Choroid plexus epithelial cell (primary cell): Measurements from ENCODE around the gene POLDIP2.

ENCODE experiments used
- DNase-seq: peaks from one replicate; pipeline ENCODE4 v3.0.0-alpha.2; 2010; ENCODE audit warnings: low read depth
- H3K4me3 ChIP-seq: 2 replicates; pipeline ENCODE4 v1.5.1; 2011; ENCODE audit warnings: low read depth, mild to moderate bottlenecking, control low read depth, low read length, moderate library complexity
- CTCF ChIP-seq: conservative IDR thresholded peaks from 2 replicates; pipeline ENCODE4 v1.5.1; 2011; ENCODE audit warnings: low read depth, mild to moderate bottlenecking, control low read depth, inconsistent platforms, low read length, moderate library complexity

The POLDIP2 gene

GRCh38 chr17:28348979-28349378, 8.3 kb downstream of the POLDIP2 start:
- TF ChIP-seq CTCF, result no peak
- no peak overlapping the region for H3K4me3 ChIP-seq
- DNase-seq, result no peak

GRCh38 chr17:28347261-28347891, 10.0 kb downstream of the POLDIP2 start:
- peak; percentile 83 for DNase-seq
- no peak overlapping the region for H3K4me3 ChIP-seq
- no peak for TF ChIP-seq CTCF

GRCh38 chr17:28346746-28347246, 10.5 kb downstream of the POLDIP2 start:
- TF ChIP-seq CTCF, result peak; percentile 64
- peak; percentile 78 for DNase-seq
- H3K4me3 ChIP-seq, result no peak overlapping the region

GRCh38 chr17:28346199-28346580, 11.1 kb downstream of the POLDIP2 start:
- no peak overlapping the region for H3K4me3 ChIP-seq
- TF ChIP-seq CTCF, result no peak
- DNase-seq, result peak; percentile 67

GRCh38 chr17:28345419-28346198, 11.7 kb downstream of the POLDIP2 start:
- TF ChIP-seq CTCF, result no peak
- no peak overlapping the region for H3K4me3 ChIP-seq
- DNase-seq, result no peak

- no peak for TF ChIP-seq CTCF
- no peak overlapping the region for H3K4me3 ChIP-seq
- no peak for DNase-seq
Observed at GRCh38 chr17:28344435-28344901, 12.9 kb downstream of the POLDIP2 start.

GRCh38 chr17:28344011-28344410, 13.3 kb downstream of the POLDIP2 start:
- DNase-seq, result no peak
- no peak overlapping the region for H3K4me3 ChIP-seq
- no peak for TF ChIP-seq CTCF
